K562 (cell line): ENCODE measurements around the gene CDC27. TPM values are rescaled to one million over a fixed set of nuclear protein-coding genes. Genes with fewer than 3 reads are reported as not detected.
A peak's percentile ranks its signal among the peaks of the same experiment; 100 is the strongest.

Experiments
- ATAC-seq: fragments of 200-7000 bp; cut with Tn5 transposase; 3 replicates; pipeline ENCODE4 v1.9.1; 2020; ENCODE audit warnings: moderate library complexity
- BruUV-seq: library from RNA; stranded (reverse); fragments of 400-500 nt; replicated peaks from 2 replicates; lab custom pipeline; 2021; lab: Mats Ljungman, UMichigan
- CTCF ChIA-PET: fragments of 300-600 bp; formaldehyde crosslinking; extraction: SDS; loops from one replicate; lab custom pipeline; 2021; ENCODE audit warnings: low intra/inter-chr PET ratio; lab: Yijun Ruan, JAX
- POLR2A ChIA-PET: fragments of 300-600, 350-650 bp; sonication (Branson Sonifier 250); formaldehyde crosslinking; extraction: SDS; loops from one replicate; lab custom pipeline; 2021; ENCODE audit warnings: antibody characterized with exemption, inconsistent platforms; lab: Yijun Ruan, JAX
- DNase-seq, 4 experiments: peaks; one replicate each; pipeline versions ENCODE4 v3.0.0 to v3.0.0-alpha.2; 2011 to 2018; ENCODE audit warnings: low spot score in 3 of 4, mixed read lengths in 3 of 4; ENCODE audit errors: extremely low read depth in 1 of 4
- FAIRE-seq: peaks from 2 replicates; lab custom pipeline; 2011; peaks lifted over from hg19 to GRCh38; lab: Jason Lieb, UNC
- H2AFZ ChIP-seq: 2 replicates; pipeline ENCODE4 v1.6.0; 2011; ENCODE audit warnings: low read depth, low read length, control low read depth, inconsistent platforms
- H3K27ac ChIP-seq: fragments of 200-600 bp; 3 replicates; pipeline ENCODE4 v1.8.0; 2011; ENCODE audit warnings: low read depth, mild to moderate bottlenecking, control low read depth, inconsistent platforms, low read length, moderate library complexity, mixed read lengths; ENCODE audit errors: extremely low read depth
- H3K27me3 ChIP-seq, 2 experiments: fragments of 300-600 bp in 1 of 2; 2 replicates in 1 of 2; 3 replicates in 1 of 2; pipeline versions ENCODE4 v1.6.0 to v1.8.0; 2011; ENCODE audit warnings: inconsistent platforms in 2 of 2, low read length in 2 of 2, mild to moderate bottlenecking in 1 of 2, mixed read lengths in 1 of 2, moderate library complexity in 1 of 2; ENCODE audit not compliant: control insufficient read depth in 2 of 2, insufficient read depth in 2 of 2
- H3K36me3 ChIP-seq: fragments of 300-600 bp; 3 replicates; pipeline ENCODE4 v1.8.0; 2011; ENCODE audit warnings: mild to moderate bottlenecking, low read length, inconsistent platforms; ENCODE audit not compliant: control insufficient read depth, insufficient read depth
- H3K4me1 ChIP-seq, 2 experiments: fragments of 200-600 bp in 1 of 2; replicated peaks in 1 of 2; 2 replicates in 1 of 2; 3 replicates in 1 of 2; pipeline versions ENCODE4 v1.5.1 to v1.8.0; 2011; ENCODE audit warnings: inconsistent platforms in 2 of 2, low read length in 2 of 2, mild to moderate bottlenecking in 1 of 2, mixed read lengths in 1 of 2, moderate library complexity in 1 of 2; ENCODE audit not compliant: control insufficient read depth in 2 of 2, insufficient read depth in 2 of 2
- H3K4me2 ChIP-seq: 2 replicates; pipeline ENCODE4 v1.6.1; 2011; ENCODE audit warnings: low read length, control low read depth, inconsistent platforms, mixed read lengths; ENCODE audit not compliant: insufficient read depth
- H3K4me3 ChIP-seq: fragments of 200-600 bp; sonication (generic), shearing (Covaris generic); 2 replicates; pipeline ENCODE4 v1.5.1; 2016; ENCODE audit warnings: control low read depth, inconsistent platforms
- H3K79me2 ChIP-seq: fragments of 200-600 bp; 3 replicates; pipeline ENCODE4 v1.8.0; 2011; ENCODE audit warnings: low read length, inconsistent platforms; ENCODE audit not compliant: control insufficient read depth, insufficient read depth
- H3K9ac ChIP-seq, 2 experiments: 2 replicates each; pipeline versions ENCODE4 v1.6.0 to v1.6.1; 2011; ENCODE audit warnings: low read depth in 2 of 2, low read length in 2 of 2, control low read depth in 1 of 2, inconsistent platforms in 1 of 2, mild to moderate bottlenecking in 1 of 2, mixed read lengths in 1 of 2; ENCODE audit not compliant: insufficient read depth in 1 of 2
- H3K9me1 ChIP-seq: one replicate; pipeline ENCODE4 v1.6.0; 2011; ENCODE audit warnings: inconsistent platforms, mild to moderate bottlenecking, low read length, moderate library complexity; ENCODE audit not compliant: control insufficient read depth, insufficient read depth
- H3K9me3 ChIP-seq: replicated peaks from 2 replicates; pipeline ENCODE4 v1.5.1; 2011; ENCODE audit warnings: low read depth, low read length, inconsistent platforms; ENCODE audit not compliant: control insufficient read depth, insufficient read depth
- H4K20me1 ChIP-seq: replicated peaks from 2 replicates; pipeline ENCODE4 v1.6.1; 2011; ENCODE audit warnings: low read length, inconsistent platforms, mixed read lengths; ENCODE audit not compliant: control insufficient read depth, insufficient read depth
- HNRNPUL1 ChIP-seq: fragments of 200-400 bp; formaldehyde crosslinking; IDR thresholded peaks from 2 replicates; pipeline ENCODE4 v1.6.1; 2017; ENCODE audit warnings: low read length
- MAFF ChIP-seq: IDR thresholded peaks from 2 replicates; pipeline ENCODE4 v1.6.1; 2012; ENCODE audit warnings: low read length, improper control_type of control experiment
- MAFG ChIP-seq: fragments of 450-650 bp; conservative IDR thresholded peaks from 2 replicates; pipeline ENCODE4 v1.6.1; 2016; ENCODE audit warnings: missing genetic modification characterization, missing compliant biosample characterization
- MXD1 ChIP-seq: fragments of 250-450 bp; sonication (Bioruptor Pico); IDR thresholded peaks from 2 replicates; pipeline ENCODE4 v1.8.0; 2021; ENCODE audit warnings: borderline replicate concordance, mild to moderate bottlenecking, moderate library complexity; ENCODE audit not compliant: poor library complexity, severe bottlenecking
- NR3C1 ChIP-seq: sonication (generic); formaldehyde crosslinking; IDR thresholded peaks from 2 replicates; pipeline ENCODE4 v1.8.1; 2022; ENCODE audit warnings: missing genetic modification reagents
- RBM14 ChIP-seq: fragments of 200-400 bp; formaldehyde crosslinking; IDR thresholded peaks from 2 replicates; pipeline ENCODE4 v1.6.1; 2018; ENCODE audit warnings: low read depth, mild to moderate bottlenecking, low read length, moderate library complexity, borderline replicate concordance; ENCODE audit not compliant: insufficient read depth
- ZKSCAN3 ChIP-seq: fragments of 250-450 bp; sonication (Bioruptor Pico); IDR thresholded peaks from 2 replicates; pipeline ENCODE4 v1.4.0; 2020
- ZNF3 ChIP-seq: fragments of 250-450 bp; sonication (Bioruptor Pico); IDR thresholded peaks from 2 replicates; pipeline ENCODE4 v1.5.0; 2021; ENCODE audit warnings: mild to moderate bottlenecking, moderate library complexity
- WGBS: fragments of 100-300 bp; shearing (Covaris generic); methylation state at CpG from one replicate; pipeline ENCODE4 v1.1.6; 2016; ENCODE audit warnings: low coverage, mixed read lengths; ENCODE audit not compliant: insufficient coverage; ENCODE audit errors: missing lambda C conversion rate; 5-methylcytosine and 5-hydroxymethylcytosine counted together
- in situ Hi-C: fragments of 300-500 bp; cut with MboI; formaldehyde crosslinking; loops from 4 replicates; pipeline ENCODE4 v1.15.0; 2018; ENCODE audit warnings: inconsistent platforms, mixed read lengths
- intact Hi-C: fragments of 100-400 bp; cut with micrococcal nuclease; formaldehyde crosslinking; loops from 2 replicates; pipeline ENCODE4 v1.14.2; 2022
- polyA plus RNA-seq, 8 experiments: library from polyadenylated mRNA; depleted of rRNA in 4 of 8; stranded (reverse) in 5 of 8; unstranded in 3 of 8; fragments of >200 nt; fragmentation: Nextera tagmentation in 2 of 8; fragmentation: Illumina TruSeq in 1 of 8; extraction: Ambion mirVana in 2 of 8; extraction: Trizol in 1 of 8; gene quantifications; 2 replicates each; pipeline versions ENCODE4 v1.2.1 to v1.2.3, GENCODE V29; 2011 to 2014; ENCODE audit warnings: inconsistent platforms in 1 of 8, missing spikeins in 1 of 8
- total RNA-seq, 7 experiments: library from RNA; depleted of rRNA in 6 of 7; stranded (reverse); fragments of >200 nt in 6 of 7; fragmentation: Illumina TruSeq in 2 of 7; extraction: Trizol in 2 of 7; gene quantifications; 2 replicates each; pipeline versions ENCODE4 v1.2.1 to v1.2.3, GENCODE V29; 2011 to 2021; ENCODE audit warnings: low replicate concordance in 1 of 7
- TF ChIP-seq, protein P1 (sequence below): fragments of 250-450 bp; sonication (Bioruptor Pico); IDR thresholded peaks from 2 replicates; pipeline ENCODE4 v1.8.0; 2021; ENCODE audit warnings: moderate library complexity, mild to moderate bottlenecking, inconsistent platforms
- TF ChIP-seq, protein P2 (sequence below), 2 experiments: fragments of 450-650 bp in 1 of 2; sonication (generic) in 1 of 2; formaldehyde crosslinking in 1 of 2; IDR thresholded peaks; 2 replicates each; pipeline versions ENCODE4 v1.7.1 to v1.9.0; 2016 to 2022; ENCODE audit warnings: inconsistent platforms in 1 of 2, mild to moderate bottlenecking in 1 of 2, missing genetic modification reagents in 1 of 2

The CDC27 gene
- total and polyA plus RNA-seq, 9 of the 15 experiments (the other 6 are each of a cell fraction or from before 2014, with no cell fraction given): 28.6 to 155 (median 94.1) TPM

DNA sequence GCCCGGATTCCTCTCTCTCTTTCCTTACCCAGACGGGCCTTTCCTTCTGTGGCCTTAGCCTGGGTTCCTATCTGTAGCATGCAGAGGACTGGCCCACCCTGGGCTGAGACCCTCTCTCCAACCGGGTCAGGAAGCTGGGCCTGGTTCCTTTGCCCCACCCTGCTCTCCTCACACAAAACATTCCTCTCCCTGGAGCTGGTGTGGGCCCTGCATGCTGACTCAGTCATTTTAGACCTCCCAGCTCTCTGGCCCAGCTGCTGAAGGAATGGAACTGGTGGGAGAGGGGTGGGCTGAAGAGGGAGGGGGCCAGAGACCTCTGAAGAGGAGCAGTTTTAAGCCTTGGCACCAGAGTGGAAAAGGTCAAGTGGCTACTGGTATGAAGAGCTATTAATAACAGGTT lies 21.0 kb upstream of the CDC27 start:
- POLR2A ChIA-PET: interaction anchor here (0.5 to 3.2 kb wide), 10 partner anchors 8 to 621 kb away, joined by 3 to 26 read pairs (median 3); partner anchors contain the start of genes LRRC46 and MRPL10
- Histone ChIP-seq H3K4me1 (peaks cover 23 to 42% of the 10 kb centered on the region in 2 experiments), H3K4me3 (peak overlapping the region; percentile 51), H3K79me2 (peaks cover 56% of the 10 kb centered on the region), H3K9me3 (no peaks in the 10 kb centered on the region), H3K9me1 (no peaks in the 10 kb centered on the region), H2AFZ (peak overlapping the region; percentile 91), H3K4me2 (peak overlapping the region; percentile 98), H3K27me3 (no peaks in the 10 kb centered on the region), H4K20me1 (no peaks in the 10 kb centered on the region), H3K27ac (peak overlapping the region; percentile 89), H3K36me3 (peaks cover 25% of the 10 kb centered on the region), H3K9ac (peak overlapping the region; percentile 85 to 92)
- in situ Hi-C loops: no loop called here
- peak in 3 of 4 experiments; percentile 40 to 62 (median 50) for DNase-seq
- peak; percentile 55 for ATAC-seq
- FAIRE-seq: peak; percentile 29
- CTCF ChIA-PET: no interaction called here
- 0% methylated on average over 3 of the region's 3 CpGs for WGBS
- intact Hi-C loops: loop anchor here (5.0 kb wide), 1 partner anchor 33 kb away; no protein-coding TSS in a partner anchor
- no TSS peak for BruUV-seq
- TF ChIP-seq NR3C1 (CRISPR knock-in tag): no peak
- peak; percentile 94 for TF ChIP-seq MAFG
- no peak for TF ChIP-seq RBM14
- TF ChIP-seq, protein P1, sequence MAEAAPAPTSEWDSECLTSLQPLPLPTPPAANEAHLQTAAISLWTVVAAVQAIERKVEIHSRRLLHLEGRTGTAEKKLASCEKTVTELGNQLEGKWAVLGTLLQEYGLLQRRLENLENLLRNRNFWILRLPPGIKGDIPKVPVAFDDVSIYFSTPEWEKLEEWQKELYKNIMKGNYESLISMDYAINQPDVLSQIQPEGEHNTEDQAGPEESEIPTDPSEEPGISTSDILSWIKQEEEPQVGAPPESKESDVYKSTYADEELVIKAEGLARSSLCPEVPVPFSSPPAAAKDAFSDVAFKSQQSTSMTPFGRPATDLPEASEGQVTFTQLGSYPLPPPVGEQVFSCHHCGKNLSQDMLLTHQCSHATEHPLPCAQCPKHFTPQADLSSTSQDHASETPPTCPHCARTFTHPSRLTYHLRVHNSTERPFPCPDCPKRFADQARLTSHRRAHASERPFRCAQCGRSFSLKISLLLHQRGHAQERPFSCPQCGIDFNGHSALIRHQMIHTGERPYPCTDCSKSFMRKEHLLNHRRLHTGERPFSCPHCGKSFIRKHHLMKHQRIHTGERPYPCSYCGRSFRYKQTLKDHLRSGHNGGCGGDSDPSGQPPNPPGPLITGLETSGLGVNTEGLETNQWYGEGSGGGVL (CRISPR knock-in tag): no peak
- TF ChIP-seq, protein P2, sequence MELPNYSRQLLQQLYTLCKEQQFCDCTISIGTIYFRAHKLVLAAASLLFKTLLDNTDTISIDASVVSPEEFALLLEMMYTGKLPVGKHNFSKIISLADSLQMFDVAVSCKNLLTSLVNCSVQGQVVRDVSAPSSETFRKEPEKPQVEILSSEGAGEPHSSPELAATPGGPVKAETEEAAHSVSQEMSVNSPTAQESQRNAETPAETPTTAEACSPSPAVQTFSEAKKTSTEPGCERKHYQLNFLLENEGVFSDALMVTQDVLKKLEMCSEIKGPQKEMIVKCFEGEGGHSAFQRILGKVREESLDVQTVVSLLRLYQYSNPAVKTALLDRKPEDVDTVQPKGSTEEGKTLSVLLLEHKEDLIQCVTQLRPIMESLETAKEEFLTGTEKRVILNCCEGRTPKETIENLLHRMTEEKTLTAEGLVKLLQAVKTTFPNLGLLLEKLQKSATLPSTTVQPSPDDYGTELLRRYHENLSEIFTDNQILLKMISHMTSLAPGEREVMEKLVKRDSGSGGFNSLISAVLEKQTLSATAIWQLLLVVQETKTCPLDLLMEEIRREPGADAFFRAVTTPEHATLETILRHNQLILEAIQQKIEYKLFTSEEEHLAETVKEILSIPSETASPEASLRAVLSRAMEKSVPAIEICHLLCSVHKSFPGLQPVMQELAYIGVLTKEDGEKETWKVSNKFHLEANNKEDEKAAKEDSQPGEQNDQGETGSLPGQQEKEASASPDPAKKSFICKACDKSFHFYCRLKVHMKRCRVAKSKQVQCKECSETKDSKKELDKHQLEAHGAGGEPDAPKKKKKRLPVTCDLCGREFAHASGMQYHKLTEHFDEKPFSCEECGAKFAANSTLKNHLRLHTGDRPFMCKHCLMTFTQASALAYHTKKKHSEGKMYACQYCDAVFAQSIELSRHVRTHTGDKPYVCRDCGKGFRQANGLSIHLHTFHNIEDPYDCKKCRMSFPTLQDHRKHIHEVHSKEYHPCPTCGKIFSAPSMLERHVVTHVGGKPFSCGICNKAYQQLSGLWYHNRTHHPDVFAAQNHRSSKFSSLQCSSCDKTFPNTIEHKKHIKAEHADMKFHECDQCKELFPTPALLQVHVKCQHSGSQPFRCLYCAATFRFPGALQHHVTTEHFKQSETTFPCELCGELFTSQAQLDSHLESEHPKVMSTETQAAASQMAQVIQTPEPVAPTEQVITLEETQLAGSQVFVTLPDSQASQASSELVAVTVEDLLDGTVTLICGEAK (IDR thresholded peaks at IDR 0.05): no peak
- TF ChIP-seq, protein P2 (CRISPR knock-in tag; IDR thresholded peaks at IDR 0.05): no peak
- TF ChIP-seq ZKSCAN3 (CRISPR knock-in tag): no peak
- TF ChIP-seq MXD1: no peak
- TF ChIP-seq MAFF: peak; percentile 89
- TF ChIP-seq HNRNPUL1: no peak
- no peak for TF ChIP-seq ZNF3 (CRISPR knock-in tag)
